Measurements from ENCODE around the gene NMU. TPM values are rescaled to one million over a fixed set of nuclear protein-coding genes. Genes with fewer than 3 reads are reported as not detected.

Gene NMU, protein sequence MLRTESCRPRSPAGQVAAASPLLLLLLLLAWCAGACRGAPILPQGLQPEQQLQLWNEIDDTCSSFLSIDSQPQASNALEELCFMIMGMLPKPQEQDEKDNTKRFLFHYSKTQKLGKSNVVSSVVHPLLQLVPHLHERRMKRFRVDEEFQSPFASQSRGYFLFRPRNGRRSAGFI
- not detected in 2 replicates for total RNA-seq

DNA sequence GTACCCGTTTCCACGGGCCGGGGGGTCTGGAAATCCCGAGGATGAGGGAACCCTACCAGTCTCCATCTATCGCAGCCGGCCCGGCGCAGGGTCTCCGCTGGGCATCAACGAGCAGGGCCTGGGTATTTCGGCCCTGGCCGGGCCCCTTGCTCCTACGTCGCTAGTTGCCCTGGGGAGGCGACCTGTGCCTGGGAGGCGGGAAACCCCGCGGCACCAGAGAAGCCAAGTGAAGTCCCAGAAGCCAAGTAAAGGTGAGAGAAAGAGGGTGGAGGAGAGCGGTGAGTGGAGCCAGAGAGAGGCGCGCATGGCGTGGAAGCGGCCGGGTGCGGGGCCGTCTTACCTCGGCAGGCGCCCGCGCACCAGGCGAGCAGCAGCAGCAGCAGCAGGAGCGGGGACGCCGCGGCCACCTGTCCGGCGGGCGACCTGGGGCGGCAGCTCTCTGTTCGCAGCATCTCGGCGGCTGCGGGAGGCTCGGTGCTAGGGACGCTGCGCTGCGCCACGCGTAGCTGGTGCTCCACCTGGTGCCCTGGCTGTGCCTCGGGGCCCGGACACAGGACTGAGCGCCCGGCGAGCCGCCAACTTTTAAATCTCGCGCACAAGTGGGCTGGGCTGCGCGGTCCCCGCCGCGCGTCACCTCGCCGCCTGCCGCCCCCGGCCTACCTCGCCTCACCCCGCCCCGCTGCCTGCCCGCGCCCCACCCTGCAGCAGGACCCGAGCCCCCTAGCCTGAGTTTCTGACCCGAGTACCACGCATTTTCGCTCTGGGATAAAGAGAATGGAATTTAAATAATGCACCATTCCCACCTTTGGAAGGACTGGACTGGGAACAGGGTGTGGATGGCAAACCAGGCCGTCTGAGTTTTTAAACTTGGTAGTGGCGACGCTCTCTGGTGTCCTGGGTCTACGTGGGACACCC lies at the start of gene NMU:
Gene NMU, minus strand, starts transcription at position 558 of the 915 bp plus-strand sequence. Its CDS starts 106 bp downstream, at position 452.

DNA sequence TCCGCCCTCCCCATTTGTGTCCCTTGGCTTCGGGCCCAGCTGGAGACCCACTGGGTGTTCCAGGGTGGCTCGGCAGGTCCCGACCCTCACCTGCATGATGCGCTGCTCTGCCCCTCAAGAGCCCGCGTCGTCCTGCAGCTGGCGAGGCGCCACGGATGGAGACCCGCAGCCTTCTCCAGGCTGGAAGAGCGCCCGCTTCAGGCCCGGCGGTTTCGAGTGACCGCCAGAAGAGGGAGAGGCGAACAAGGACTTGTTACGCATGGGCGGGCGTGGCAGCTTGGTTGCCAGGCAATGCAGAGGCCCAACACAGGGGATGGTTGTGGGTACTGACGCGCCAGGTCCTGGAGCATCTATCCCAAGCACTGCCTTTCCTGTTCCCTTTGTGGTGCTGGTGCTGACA lies 44.1 kb downstream of the NMU start, which contains the start of gene PDCL2:
Gene PDCL2, minus strand, starts transcription at position 232 of the 400 bp plus-strand sequence. Its CDS starts 136 bp downstream, at position 96.

DNA sequence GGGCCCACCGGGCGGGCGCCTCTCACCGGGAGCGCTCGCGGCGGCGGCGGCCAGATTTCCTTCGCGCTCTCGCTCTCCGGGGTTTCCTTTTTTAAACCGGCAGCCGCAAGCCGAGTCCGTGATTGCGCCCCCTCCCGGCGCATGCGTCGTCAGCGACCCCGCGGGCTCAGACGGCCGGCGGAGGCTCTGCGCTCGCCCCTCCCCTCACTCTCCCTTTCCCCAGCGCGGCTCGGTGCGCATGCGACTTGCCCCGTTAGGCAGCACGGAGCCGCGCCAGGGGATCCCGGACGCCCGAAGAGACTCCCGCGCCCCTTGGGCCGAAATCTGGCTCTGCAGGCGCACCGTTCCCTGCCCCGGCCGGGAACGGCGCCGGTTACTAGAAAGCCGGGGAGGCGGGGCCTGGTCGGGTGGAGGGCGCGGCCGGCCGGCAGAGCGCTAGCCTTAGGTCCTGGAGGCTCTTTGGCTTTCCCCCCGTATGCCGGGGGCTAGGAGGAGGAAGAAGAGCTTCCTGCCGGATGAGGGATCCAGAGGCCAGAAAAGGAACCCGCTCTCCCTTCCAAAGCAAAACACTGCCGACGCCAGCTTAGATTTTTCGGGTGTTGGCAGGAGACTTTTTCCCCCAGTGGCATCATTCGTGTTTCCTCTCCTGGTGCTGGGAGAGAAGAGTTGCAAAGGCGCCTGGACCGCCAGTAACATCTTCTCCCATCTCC lies 89.2 kb downstream of the NMU start, which contains the start of gene CLOCK:
Gene CLOCK, minus strand, starts transcription at position 154 of the 710 bp plus-strand sequence. CDS start 64,124 bp downstream, outside the sequence.

Other genes with a start within 250 kb of the NMU start
- gene TMEM165, start 240.3 kb downstream of the NMU start, total RNA-seq: 115 and 116 TPM in 2 replicates
- 22.8 and 43.0 TPM in 2 replicates for gene CLOCK, start 89.4 kb downstream of the NMU start, total RNA-seq
- not detected in 2 replicates for gene PDCL2, start 44.1 kb downstream of the NMU start, total RNA-seq
- not detected in 2 replicates for gene EXOC1L, start 183.5 kb upstream of the NMU start, total RNA-seq
- gene EXOC1, start 217.3 kb upstream of the NMU start, total RNA-seq: 38.9 and 44.6 TPM in 2 replicates

Data from subcutaneous preadipocyte (primary cell).